HG03108 (cell line): ENCODE results near the gene OTOS.

Experiments
- ATAC-seq: cut with Tn5 transposase; IDR thresholded peaks from one replicate; pipeline ENCODE4 v1.9.1; 2021; ENCODE audit warnings: moderate library complexity; ENCODE audit not compliant: unreplicated experiment

OTOS gene

DNA sequence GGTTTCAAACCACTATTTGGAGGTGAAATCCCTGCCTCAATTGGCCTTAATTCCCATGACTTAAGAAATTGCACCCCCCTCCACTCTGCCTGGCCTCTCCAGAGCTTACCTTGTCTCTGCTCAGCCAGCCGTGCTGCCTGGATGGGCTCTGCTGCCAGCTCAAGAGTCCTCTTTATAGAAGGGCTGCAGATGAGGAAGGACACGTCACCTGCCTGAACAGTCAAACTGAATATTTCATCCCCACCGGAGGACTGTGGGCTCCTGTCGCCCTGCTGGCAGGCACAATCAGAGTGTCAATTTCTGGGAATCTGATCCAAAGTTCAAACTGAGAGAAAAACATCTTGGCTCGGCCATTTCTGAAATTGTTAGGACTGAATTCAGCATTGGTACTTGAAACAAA, at the start of gene OTOS:
OTOS (minus strand) TSS at position 148 of the 400 bp plus-strand sequence. CDS start 332 bp downstream, outside the sequence.
- ATAC-seq, result no peak

DNA sequence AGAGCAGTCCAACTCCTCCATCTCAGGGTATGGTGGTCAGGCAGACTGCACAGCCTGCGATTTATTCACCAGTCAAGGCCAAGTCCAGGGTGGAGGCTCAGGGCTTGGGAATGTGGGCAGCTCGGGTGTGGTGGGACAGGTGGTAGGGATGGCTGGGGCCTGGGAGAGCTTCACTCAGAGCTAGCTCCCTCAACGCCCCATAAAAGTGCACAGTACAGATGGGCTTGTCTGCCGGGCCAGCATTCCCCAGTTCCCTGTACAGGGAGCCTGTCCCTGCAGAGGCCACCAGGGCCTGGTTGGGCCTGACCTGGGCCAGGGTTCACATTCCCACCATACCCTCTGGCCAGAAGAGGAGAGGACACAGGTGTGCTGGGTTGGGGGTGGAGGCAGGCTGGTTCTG, 49.2 kb upstream of the OTOS start:
- ATAC-seq, result no peak

DNA sequence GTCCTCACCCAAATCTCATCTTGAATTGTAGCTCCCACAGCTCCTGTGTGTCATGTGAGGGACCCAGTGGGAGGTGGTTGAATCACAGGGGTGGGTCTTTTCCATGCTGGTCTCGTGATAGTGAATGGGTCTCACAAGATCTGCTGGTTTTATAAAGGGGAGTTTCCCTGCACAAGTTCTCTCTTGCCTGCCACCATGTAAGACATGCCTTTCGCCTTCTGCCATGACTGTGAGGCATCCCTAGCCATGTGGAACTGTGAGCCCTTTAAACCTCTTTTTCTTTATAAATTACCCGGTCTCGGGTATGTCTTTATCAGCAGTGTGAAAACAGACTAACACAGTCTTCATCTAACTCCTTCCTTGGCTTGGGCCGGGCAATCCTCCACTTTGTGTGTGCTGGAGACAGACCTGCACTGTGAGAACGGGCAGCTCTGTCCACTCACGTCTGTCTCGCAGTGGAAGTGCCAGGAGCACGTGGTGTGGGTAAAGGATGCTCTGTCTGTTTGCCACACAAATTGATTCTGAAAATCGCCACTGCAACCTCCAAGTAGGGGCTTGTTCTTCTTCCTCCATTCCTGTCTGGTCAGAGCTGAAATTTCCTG, 47.6 kb upstream of the OTOS start:
- ATAC-seq, result no peak

DNA sequence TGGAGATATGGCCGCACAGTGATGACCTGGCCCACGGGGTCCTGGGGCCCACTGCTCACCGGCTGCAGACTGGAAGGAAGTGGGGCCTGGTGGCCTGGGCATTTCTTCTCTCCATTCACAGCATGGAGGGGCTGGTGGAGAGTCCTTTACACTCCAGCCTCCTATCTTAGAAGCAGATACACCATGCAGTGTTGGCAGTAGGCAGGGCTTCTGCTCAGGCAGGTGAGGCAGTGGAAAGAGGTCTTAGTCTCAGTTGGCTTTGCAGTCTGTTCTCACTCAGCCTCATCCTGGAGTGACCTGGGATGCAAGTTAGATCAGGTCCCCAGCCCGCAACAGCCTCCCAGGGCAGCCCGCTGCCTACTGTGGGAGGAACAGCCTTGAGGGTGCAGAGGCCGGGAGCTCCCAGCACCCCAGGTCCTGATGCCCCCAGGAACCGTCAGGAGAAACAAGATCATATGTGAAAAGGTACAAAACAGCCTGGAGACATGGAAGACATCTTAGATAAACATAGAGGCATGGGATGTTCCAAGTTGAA, 45.8 kb upstream of the OTOS start:
- ATAC-seq, result no peak

DNA sequence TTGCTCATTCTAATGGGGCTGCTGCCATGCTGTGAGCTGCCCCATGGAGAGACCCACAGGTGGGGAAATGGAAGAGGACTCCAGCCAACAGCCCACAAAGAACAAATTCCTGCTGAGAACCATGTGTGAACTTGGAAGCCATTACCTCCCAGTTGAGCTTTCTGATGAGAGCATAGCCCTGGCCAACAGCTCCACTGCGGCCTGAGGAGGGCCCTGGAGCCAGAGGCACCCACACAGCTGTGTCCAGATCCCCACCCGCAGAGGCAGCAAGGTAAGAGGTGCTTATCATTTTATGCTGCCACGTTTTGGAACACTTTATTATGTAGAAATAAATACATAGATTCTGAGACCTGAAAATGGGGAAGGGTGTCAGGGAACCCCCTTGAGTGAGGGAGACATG, 44.2 kb upstream of the OTOS start:
- no peak for ATAC-seq

DNA sequence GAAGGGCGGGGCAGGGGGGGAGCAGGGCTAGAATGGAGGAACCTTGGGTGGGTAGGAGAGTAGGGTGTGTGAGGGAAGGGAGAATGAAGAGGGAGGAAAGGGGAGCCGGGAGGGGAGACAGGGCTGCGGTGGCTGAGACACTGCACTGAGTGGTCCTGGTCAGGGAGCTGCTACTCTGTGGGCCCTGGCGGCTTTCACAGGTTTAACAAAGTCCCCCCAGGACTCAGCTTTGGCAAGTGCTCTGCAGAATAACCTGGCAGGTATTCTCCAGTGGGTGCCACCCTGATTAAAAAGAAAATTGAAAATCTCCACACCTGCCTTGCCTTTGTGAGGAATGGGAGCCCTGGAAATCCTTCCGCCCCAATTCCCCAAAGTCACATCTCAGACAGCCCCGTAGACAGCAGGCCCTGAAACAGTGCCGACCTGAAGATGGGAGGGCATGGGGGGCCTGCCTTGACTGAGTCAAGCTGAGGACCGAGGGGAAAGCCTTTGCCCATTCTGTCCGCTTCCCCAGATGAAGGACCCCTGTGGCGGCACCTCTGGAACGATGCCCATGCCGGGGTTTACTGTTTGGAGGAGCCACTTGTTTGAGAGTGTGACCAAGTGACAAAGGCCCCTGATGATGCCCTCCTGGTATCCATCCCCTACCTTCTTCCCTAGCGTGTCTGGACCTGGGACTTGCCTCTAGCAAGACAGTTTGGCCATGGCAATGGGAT, 43.6 kb upstream of the OTOS start:
- no peak for ATAC-seq

DNA sequence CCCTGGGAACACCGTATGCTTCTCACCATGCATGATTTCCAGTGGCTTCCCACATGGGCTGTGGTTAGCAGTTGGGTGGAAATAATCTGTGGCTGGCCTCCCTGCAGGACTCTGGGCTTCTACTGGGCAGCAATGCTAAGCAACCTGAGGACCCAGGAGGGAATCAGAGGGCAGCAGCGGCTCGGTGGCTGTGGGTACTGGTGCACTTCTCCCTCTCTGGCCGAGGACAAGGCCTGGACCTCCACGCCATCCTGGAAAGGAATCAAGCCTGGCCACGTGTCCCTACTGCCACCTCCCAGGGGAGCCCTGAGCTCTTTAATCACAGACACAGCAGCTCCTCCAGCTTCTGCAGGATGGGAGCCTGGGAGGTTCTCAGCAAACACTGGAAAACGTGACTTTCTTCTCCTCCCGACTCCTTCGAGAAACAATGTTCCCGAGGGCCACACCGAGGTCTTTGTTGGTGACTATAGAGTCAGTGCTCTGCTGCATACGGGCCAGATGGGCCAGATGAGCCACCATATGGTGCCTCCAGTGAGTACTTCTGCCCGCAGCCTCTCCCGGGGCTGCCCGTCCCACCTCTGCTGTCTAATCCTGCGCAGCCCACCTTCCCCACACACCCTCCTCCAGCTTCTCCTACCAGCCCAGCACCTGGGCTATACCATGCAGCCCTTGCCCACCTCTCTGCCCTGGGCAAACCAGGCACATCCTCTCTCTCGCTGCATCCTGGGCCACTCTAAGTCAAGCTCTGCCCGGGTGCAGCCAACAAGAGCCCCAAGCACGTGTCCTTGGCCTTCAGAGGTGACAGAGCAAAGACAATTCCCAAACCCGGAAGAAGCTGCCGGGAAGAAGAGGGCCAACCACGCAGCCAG, 42.8 kb upstream of the OTOS start:
- ATAC-seq, result no peak

DNA sequence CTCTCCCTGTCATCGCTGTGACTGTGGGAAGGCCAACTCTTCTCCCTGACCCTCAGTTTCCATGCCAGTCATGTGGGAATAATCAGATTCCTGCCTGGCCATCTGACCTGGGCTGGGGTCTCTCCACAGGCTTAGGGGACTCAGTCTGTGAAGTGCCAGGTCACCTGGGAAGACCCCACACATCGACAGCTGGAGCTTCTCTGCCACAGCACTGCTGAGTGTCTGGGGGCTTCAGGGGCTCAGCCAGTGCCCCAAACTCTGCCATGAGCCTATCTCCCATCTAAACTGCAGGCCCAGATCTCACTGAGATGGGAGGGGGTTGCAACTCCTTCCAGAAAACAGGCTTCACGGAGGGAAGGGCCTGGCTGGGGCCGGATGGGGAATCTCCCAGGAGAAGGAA, 42.0 kb upstream of the OTOS start:
- no peak for ATAC-seq

DNA sequence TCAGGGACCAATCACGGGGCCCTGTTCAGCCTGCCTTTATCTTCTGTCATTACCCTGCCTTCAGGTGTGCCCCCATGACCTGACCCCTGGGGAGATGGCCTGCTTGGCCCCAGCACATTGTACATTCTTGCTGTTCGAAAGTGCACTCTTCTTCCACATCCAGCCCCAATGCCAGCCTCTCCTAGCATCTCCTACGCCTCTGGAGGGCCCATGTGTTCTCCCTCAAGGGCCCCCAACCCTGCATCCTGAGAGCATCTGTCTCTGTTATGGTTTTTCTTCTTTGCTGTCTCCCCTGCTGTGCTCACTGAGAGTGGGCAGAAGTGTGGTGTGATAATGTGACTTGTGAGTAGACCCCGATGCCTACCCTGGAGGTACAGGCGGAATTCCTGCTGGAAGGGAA, 41.5 kb upstream of the OTOS start:
- ATAC-seq, result no peak

DNA sequence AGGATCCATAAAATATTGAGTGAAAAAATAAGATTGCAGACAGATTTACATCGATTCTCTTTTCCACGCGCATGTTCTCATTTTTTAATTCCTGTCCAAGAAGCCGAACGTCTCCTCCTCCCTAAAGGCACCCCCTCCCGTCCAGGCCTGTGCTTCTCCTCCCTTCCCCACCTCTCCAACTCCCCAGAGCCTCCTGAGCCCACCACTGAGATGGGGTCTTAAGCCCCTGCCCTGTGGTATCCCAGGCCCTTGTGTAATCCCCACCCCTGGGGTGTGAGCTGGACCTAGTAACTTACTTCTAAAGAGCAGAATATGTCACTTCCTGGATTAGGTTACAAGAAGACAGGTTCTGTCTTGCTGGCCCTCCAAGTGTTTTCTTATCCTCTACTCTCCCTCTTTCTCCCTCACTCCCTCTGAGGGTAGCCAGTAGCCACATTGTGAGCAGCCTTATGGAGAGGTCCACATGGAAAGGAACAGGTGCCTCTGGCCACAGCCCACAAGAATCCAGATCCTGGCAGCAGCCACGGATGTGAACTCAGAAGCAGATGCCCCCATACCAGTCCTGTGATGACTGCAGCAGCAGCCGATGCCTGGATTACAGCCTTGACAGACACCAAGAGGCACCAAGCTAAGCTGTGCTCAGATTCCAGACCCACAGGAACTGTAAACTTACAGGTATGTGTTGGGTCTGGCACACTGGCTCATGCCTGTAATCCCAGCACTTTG, 39.6 kb upstream of the OTOS start:
- no peak for ATAC-seq

DNA sequence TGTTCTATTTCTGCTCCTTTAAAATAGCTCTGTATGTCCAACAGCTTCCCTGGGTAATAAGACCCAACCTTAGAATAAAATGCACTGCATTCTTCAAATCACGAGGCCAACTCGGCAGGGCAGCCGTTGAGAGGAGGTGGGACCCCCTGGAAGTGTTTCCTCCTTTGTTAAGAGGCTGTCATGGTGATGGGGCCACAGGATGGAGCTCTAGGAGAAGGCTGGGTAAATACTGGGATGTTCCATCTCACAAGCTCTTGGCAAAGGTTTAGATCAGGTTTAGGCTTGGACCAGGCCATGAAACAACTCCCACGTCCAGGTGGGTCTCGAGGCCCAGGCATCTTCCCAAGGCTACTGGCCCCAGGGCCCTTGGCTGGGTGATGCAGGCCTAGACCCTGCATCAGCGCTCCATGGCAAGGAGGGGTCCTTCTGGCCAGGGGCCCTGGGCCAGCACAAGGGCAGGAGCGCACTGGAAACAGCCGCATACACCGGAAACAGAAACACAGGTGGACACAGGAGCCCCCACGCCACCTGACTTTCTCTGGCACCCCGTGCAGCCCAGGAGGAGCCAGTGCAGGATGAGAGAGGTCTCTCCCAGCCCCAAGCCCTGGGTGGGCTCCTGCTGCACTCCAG, 38.8 kb upstream of the OTOS start:
- ATAC-seq, result no peak

DNA sequence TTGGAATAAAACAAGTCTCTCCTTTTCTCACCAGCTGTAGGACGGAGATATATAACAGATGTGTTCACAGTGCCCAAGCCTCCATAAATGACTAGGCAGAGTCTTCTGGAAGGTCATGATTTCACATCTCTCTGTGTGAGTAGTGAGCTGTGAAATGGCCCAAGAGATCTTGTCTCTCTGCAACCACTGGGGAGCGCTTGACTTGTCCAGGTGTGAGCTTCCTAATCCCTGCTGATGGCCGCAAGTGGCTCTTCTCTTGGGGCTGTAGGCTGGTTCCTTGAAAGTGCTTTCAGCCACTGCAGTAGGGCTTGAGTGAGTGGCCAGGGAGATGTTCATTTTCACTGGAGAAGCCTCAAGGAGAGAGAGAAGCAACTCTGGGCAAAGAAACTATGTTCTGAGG, 38.1 kb upstream of the OTOS start:
- no peak for ATAC-seq

DNA sequence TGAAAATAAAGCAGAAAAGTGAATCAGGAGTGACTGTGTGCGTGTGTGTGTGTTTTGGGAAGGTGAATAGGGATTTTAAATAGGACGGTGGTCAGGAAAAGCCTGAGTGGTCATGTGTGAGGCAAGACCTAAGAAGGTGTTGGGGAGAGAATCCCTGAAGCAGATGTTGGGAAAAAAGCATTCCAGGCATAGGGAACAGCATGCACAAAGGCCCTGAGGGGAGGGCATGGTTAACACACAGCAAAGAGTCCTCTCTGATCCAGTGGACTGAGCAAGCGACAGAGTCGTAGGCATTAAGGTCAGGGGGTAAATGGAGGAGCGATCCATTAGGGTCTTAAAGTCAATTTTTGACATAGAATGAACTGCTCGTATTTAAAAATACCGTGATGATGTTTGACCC, 34.0 kb upstream of the OTOS start:
- no peak for ATAC-seq

DNA sequence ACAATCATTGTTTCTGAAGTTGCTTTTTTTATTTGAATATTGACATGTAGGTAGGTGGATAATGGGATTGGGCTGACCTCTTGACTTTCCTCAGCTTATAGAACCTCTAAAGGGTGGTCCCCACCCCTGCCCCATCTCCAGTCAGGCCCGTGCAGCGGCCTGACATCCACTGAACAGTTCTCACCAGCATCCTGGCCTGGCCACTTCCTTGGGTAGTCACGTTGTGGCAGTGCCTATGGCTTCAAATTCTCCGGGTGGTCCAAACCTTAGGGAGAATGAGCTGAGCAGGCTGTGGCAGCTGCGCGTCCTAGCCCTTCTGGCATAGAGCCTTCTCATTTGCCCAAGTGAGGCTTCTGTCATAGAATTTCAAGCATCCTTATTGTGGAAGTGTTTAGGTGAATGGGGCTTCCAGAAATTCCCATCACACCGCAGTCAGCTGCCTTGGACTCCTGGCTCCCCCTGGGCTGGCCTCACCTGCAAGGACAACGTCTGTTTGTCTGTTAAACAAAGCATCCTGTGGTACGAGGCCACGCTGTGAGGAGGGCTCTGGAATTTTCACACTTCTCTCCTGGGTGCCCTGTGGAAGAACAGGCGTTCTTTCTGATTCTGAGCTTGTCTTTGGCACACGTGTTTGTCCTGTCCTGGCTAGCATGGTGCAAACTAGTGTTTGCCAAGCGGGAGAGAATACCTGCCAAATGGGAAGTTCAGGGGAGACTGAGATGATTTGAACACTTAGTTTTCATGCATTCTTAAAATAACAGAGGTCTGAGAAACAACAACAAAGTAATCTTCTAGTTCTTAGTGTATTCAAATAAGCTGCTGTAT, 31.8 kb upstream of the OTOS start:
- ATAC-seq, result no peak

DNA sequence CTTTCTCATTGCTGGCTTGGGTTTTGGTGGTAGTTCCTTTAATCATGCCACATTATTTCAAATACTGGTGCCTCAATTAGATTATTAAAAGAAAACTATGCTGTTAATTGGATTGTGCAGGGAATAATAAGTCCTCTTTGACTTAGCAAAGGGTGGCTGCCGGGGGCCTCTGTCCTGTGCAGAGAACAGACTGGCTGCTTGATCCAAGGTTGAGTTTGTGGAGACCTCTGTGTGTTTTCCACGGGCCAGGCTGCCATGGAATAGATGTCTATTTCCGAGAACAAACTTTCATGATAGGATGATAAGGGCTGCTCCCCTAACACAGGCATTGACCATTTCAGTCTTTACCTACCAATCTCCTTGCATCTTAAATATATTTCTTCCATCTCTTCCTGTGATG, 30.4 kb upstream of the OTOS start:
- ATAC-seq, result no peak

DNA sequence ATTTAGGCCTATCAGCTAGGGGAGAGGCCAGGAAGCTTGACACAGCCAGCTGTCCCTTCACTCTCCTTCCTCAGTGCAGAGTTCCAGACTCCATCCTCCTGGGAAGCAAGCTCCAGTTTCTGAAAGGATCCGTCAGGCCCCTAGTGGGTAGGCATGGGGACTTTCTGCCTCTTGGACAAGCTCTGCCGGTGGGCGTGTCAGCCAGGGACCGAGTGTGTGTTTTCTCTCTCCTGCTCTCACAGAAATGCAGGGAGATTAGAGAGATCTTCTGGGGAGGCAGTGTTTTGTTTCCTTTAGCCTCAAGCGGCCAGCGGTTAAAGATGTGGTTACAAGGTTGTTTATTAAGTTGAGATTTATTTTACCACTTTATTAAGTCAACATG, 29.9 kb upstream of the OTOS start:
- no peak for ATAC-seq

DNA sequence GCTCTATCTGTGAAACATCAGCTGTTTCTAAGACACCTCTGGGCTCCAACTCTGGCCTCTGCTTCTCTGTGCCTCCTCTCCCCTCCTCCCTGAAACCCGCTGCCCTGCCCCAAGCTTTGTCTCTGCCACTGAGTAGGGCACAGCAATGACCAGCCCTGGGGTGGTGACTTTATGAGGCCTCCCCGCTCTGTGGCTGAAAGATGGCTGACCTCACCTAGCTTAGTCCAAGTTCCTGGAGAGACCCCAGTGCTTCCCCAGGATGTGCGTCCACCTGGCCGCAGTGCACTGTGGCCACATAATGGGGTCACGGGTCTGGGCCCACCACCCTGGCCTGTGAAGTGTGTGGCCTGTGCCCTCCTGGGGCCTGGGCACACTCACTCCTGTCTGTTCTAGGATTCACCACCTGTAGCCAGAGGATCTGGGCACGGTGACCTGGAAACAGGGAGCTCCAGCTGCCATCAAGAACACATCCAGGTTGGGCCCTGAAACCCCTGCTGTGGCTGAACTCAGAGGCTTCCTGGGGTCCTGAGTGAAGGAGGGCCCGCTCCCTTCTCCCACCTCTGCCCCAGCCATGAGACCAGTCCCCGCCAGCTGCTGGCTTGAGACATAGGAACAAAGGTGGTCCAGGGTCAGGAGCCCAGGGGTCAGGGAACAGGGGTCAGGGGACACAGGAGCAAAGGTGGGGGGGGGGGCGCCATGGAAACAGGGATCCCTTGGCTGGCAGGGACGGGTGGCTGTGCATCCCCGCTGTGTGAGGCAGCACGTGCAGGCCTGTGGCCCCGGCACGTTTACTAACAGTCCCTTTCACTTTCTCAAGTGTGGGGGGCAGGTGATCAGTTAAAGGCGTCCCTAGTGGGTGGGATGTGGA, 29.3 kb upstream of the OTOS start:
- no peak for ATAC-seq

DNA sequence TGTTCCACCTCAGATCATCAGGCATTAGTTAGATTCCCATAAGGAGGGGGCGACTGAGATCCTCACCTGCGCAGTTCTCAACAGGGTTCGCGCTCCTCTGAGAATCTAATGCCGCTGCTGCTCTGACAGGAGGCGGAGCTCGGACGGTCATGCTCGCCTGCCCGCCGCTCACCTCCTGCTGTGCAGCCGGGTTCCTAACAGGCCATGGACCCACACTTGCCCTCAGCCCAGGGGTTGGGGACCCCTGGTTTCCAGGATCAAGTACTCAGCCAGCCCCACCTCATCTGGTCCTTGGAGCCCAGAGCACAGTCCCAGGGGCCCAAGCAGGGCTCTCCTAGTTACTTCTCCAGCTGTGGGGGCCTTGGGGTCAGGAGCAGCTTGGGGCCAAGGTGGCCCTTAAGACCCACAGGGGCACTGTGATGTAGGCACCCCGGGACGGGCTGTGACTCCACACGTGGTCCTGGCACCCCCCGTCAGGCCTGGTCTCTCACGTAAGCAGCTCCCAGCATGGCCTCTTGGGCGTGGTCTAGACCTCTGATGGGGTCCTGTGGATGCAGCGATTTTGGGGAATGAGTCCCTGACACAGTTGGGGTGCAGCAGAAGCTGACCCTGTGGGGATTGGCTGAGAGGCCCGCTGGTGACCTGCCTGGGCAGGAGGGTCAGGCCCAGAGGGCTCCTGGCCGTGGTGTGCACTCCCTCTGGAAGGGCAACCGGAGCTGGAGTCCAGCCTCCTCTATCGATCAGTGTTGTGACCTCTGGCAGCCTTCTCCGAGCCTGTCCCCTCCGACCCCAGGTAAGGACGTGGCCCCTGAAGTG, 28.3 kb upstream of the OTOS start:
- no peak for ATAC-seq
